Suprapubic skin (tissue), 4 donors: ENCODE measurements around the gene TSHZ2. TPM values are rescaled to one million over a fixed set of nuclear protein-coding genes. Genes with fewer than 3 reads are reported as not detected.

ENCODE experiments used
- DNase-seq, 2 donors: peaks; one replicate each; pipeline ENCODE4 v3.0.0-alpha.2; 2019; ENCODE audit warnings: low spot score in 2 of 2
- H3K27ac ChIP-seq: fragments of 200-600 bp; sonication (generic); one replicate; pipeline ENCODE4 v1.5.1; 2019
- H3K27me3 ChIP-seq: fragments of 200-600 bp; sonication (generic); one replicate; pipeline ENCODE4 v1.5.1; 2019
- H3K36me3 ChIP-seq: fragments of 200-600 bp; sonication (generic); one replicate; pipeline ENCODE4 v1.5.1; 2019
- H3K4me1 ChIP-seq: fragments of 200-600 bp; sonication (generic); one replicate; pipeline ENCODE4 v1.5.1; 2019
- H3K4me3 ChIP-seq: fragments of 200-600 bp; sonication (generic); one replicate; pipeline ENCODE4 v1.5.1; 2019; ENCODE audit warnings: mild to moderate bottlenecking
- H3K9me3 ChIP-seq: fragments of 200-600 bp; sonication (generic); one replicate; pipeline ENCODE4 v1.5.1; 2019
- EP300 ChIP-seq: sonication (generic); formaldehyde crosslinking; IDR thresholded peaks from one replicate; pipeline ENCODE4 v1.6.1; 2017; ENCODE audit warnings: antibody characterized with exemption
- POLR2A ChIP-seq, 2 donors: fragments of 450-650 bp; IDR thresholded peaks; one replicate each; pipeline ENCODE4 v1.6.1; 2017; ENCODE audit warnings: antibody characterized with exemption in 2 of 2, mild to moderate bottlenecking in 2 of 2, moderate library complexity in 2 of 2
- POLR2AphosphoS5 ChIP-seq, 3 donors: sonication (generic); formaldehyde crosslinking; IDR thresholded peaks; one replicate each; pipeline ENCODE4 v1.6.1; 2017; ENCODE audit warnings: antibody characterized with exemption in 3 of 3
- WGBS: methylation state at CpG from one replicate; pipeline ENCODE4 v1.1.5; 2018; 5-methylcytosine and 5-hydroxymethylcytosine counted together
- total RNA-seq, 4 donors: library from RNA; depleted of rRNA; stranded (reverse); fragments of >200 nt; gene quantifications; one replicate each; pipeline ENCODE4 v1.1.0, GENCODE V29; 2016
- TF ChIP-seq, protein P1 (sequence below), 2 donors: fragments of 200-600 bp in 1 of 2; fragments of 450-650 bp in 1 of 2; sonication (generic) in 1 of 2; IDR thresholded peaks; one replicate each; pipeline ENCODE4 v1.5.1; 2016 to 2019; ENCODE audit warnings: antibody characterized with exemption in 2 of 2, mild to moderate bottlenecking in 1 of 2, moderate library complexity in 1 of 2

Gene TSHZ2
- total RNA-seq, 4 donors from 2014 or later: 10.2 to 24.7 (median 19.2) TPM

DNA sequence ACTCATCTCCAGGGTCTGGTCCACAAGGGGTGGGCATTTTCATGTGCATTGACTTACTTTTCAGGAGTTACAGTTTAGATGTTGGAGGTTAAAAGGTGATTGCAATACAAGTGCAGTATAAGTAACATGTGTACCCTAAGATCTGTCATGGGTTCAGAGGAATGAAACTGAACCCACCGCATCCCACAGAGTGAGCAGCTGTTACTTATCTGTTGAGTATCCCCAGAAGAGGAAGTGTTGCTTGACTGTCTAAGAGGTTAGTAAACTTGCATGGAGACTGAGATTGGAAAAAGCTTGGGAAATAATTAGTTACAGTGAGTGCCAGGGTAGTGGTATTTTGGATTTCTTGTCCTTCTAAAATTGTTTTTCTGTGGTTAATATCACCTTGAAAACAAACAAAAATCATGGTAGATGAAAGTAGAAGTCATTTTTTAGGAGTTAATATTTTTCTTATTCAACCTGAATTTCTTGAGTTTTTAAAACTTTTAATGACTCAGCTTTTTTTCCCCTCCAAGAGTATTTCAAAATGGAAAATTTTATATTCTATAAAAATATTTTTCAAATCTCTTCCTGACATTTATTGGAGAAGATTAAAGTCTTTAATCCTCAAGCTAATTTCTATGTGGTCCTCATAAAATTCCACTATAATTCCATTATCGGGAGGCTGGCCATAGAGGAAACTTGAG is 315.3 kb downstream of the TSHZ2 start:
- TF ChIP-seq EP300 (no peak), POLR2AphosphoS5 (IDR thresholded peaks at IDR 0.05) (no peak), POLR2A (IDR thresholded peaks at IDR 0.05) (no peak)
- TF ChIP-seq, protein P1, sequence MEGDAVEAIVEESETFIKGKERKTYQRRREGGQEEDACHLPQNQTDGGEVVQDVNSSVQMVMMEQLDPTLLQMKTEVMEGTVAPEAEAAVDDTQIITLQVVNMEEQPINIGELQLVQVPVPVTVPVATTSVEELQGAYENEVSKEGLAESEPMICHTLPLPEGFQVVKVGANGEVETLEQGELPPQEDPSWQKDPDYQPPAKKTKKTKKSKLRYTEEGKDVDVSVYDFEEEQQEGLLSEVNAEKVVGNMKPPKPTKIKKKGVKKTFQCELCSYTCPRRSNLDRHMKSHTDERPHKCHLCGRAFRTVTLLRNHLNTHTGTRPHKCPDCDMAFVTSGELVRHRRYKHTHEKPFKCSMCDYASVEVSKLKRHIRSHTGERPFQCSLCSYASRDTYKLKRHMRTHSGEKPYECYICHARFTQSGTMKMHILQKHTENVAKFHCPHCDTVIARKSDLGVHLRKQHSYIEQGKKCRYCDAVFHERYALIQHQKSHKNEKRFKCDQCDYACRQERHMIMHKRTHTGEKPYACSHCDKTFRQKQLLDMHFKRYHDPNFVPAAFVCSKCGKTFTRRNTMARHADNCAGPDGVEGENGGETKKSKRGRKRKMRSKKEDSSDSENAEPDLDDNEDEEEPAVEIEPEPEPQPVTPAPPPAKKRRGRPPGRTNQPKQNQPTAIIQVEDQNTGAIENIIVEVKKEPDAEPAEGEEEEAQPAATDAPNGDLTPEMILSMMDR (IDR thresholded peaks at IDR 0.05): no peak
- Histone ChIP-seq H3K9me3 (no peaks in the 10 kb centered on the region), H3K27me3 (no peaks in the 10 kb centered on the region), H3K36me3 (no peaks in the 10 kb centered on the region), H3K27ac (no peak overlapping the region), H3K4me1 (no peaks in the 10 kb centered on the region), H3K4me3 (no peak overlapping the region)
- WGBS: 86% methylated on average over 2 of the region's 2 CpGs
- DNase-seq: no peak

DNA sequence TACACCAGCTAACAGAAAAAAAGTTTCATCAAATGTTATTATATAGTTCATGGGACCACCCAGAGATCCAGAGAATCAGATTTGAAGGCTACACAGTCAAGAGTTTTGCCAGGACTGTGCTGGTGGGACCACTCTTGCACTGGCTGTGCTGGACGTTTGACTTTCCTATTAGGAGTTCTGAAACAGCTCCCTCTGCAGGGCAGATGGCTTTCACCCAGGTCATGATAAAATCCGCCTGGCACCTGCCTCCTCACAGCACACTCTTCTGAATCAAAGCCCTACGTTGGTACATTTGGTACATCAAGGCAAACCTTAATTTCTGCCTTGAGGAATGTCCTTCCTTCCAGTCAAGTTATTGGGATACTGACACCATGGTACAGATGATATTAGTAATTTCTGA is 319.4 kb downstream of the TSHZ2 start:
- Histone ChIP-seq H3K27ac (no peak overlapping the region), H3K36me3 (no peaks in the 10 kb centered on the region), H3K4me1 (no peaks in the 10 kb centered on the region), H3K9me3 (no peaks in the 10 kb centered on the region), H3K27me3 (no peaks in the 10 kb centered on the region), H3K4me3 (no peak overlapping the region)
- 91% methylated on average over 3 of the region's 3 CpGs for WGBS
- TF ChIP-seq EP300: no peak
- no peak for TF ChIP-seq POLR2AphosphoS5 (IDR thresholded peaks at IDR 0.05)
- TF ChIP-seq, protein P1 (IDR thresholded peaks at IDR 0.05): no peak
- TF ChIP-seq POLR2A (IDR thresholded peaks at IDR 0.05): no peak
- no peak for DNase-seq

DNA sequence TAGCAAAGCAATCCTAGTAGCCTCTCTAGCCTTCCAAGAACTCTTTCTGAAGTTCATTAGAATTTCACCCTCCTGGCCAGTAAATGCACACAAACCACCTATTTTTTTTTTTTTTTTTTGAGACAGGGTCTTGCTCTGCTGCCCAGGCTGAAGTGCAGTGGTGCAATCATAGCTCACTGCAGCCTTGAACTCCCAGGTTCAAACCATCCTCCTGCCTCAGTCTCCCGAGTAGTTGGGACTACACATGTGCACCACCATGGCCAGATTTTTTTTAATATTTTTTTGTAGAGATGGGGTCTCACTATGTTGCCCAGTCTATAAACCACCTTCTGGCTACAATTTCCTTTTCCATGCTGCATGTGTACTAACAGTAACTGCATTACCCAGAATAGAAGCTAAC is 320.2 kb downstream of the TSHZ2 start:
- Histone ChIP-seq H3K9me3 (no peaks in the 10 kb centered on the region), H3K36me3 (no peaks in the 10 kb centered on the region), H3K27me3 (no peaks in the 10 kb centered on the region), H3K4me1 (no peaks in the 10 kb centered on the region), H3K4me3 (no peak overlapping the region), H3K27ac (no peak overlapping the region)
- 95% methylated on average over 1 of the region's 1 CpG for WGBS
- no peak for DNase-seq
- TF ChIP-seq, protein P1 (IDR thresholded peaks at IDR 0.05): no peak
- no peak for TF ChIP-seq POLR2AphosphoS5 (IDR thresholded peaks at IDR 0.05)
- TF ChIP-seq POLR2A (IDR thresholded peaks at IDR 0.05): no peak
- TF ChIP-seq EP300: no peak

DNA sequence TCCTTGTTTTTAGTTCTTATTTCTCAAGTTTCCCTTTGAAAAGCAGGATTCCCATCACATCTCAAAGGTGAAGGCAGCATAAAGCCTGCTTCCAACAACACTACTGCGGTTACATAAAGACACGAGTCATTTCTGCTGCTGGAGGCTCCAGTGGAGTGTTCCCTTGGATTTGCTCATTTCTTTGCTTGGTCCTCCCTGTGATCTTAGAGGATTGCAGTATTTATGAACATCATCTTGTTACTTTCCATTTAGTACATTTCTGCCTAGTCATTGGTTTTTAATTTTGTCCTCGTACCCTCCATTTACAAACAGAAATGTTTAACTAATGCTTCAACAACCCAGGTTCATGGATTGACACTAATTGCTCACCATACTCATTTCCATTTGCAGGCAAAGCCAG is 322.6 kb downstream of the TSHZ2 start:
- Histone ChIP-seq H3K4me1 (peaks cover 7% of the 10 kb centered on the region), H3K4me3 (no peak overlapping the region), H3K27me3 (no peaks in the 10 kb centered on the region), H3K9me3 (no peaks in the 10 kb centered on the region), H3K27ac (no peak overlapping the region), H3K36me3 (no peaks in the 10 kb centered on the region)
- TF ChIP-seq, protein P1 (IDR thresholded peaks at IDR 0.05): no peak
- TF ChIP-seq POLR2A (IDR thresholded peaks at IDR 0.05) (no peak), EP300 (no peak), POLR2AphosphoS5 (IDR thresholded peaks at IDR 0.05) (no peak)
- WGBS: 98% methylated on average over 3 of the region's 3 CpGs
- DNase-seq: no peak

DNA sequence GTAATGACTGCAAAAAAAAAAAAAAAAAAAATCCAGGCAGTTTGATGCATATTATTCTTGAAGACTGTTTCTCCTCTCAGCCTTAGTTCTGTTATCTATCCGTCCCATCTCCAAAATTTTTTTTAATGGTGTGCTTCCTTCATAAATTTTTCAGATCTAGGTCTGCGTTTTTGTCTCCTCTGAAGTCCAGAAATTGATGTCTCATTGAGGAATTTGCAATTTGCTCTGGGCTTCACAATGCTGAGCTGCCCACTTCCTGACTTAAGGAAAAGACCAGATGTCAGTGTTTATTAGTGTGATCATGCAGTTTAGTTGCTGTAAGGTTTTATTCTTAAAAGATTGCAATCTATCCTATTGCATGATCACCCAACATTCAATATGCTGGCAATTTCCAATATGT is 323.9 kb downstream of the TSHZ2 start:
- Histone ChIP-seq H3K27me3 (no peaks in the 10 kb centered on the region), H3K4me1 (peaks cover 12% of the 10 kb centered on the region), H3K4me3 (no peak overlapping the region), H3K9me3 (no peaks in the 10 kb centered on the region), H3K36me3 (no peaks in the 10 kb centered on the region), H3K27ac (no peak overlapping the region)
- TF ChIP-seq, protein P1 (IDR thresholded peaks at IDR 0.05): no peak
- TF ChIP-seq EP300 (no peak), POLR2A (IDR thresholded peaks at IDR 0.05) (no peak), POLR2AphosphoS5 (IDR thresholded peaks at IDR 0.05) (no peak)
- no peak for DNase-seq
- 57% methylated on average over 2 of the region's 2 CpGs for WGBS
